ENCODE measurements around the gene RIPPLY1.

DNA sequence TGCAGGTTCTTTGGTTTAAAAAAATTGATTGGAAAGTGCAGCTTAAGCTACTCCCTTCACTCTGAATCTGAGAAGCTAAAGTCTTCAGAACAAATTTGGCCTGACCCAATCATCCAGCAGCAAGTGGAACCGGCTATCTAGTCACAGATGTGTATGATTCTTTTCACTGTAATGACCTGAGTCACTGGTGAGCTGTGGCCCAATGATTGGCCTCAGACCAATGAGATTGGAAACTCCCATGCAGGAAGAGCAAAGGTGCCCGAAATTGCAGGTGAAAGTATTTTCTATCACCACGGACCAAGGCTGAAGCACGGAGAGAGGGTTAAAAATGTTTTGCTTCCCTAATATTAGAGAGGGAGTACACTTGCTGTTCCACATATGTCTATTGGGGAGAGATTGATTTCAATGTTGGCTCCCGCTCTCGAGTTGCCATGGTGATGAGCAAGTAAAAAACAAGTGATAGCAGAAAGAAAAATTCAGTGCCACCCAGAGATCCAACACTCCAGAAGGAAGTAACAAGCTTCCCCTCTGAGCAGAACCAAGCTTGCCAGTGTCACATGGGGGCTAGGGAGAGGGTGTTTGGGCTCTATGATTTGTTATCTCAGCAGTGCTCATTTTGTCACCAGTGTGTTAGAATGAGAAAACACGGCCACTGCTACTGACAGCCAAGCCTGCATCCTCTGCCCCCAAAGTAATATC, 11.2 kb downstream of the RIPPLY1 start:
- no peak for TF ChIP-seq RFX5 (IDR thresholded peaks at IDR 0.05; ENCODE audit: low read length)
- TF ChIP-seq FOXJ3 (CRISPR knock-in tag; IDR thresholded peaks at IDR 0.05), result no peak
- no peak for TF ChIP-seq GABPA (IDR thresholded peaks at IDR 0.05; ENCODE audit: low read depth)
- TF ChIP-seq, protein P1, sequence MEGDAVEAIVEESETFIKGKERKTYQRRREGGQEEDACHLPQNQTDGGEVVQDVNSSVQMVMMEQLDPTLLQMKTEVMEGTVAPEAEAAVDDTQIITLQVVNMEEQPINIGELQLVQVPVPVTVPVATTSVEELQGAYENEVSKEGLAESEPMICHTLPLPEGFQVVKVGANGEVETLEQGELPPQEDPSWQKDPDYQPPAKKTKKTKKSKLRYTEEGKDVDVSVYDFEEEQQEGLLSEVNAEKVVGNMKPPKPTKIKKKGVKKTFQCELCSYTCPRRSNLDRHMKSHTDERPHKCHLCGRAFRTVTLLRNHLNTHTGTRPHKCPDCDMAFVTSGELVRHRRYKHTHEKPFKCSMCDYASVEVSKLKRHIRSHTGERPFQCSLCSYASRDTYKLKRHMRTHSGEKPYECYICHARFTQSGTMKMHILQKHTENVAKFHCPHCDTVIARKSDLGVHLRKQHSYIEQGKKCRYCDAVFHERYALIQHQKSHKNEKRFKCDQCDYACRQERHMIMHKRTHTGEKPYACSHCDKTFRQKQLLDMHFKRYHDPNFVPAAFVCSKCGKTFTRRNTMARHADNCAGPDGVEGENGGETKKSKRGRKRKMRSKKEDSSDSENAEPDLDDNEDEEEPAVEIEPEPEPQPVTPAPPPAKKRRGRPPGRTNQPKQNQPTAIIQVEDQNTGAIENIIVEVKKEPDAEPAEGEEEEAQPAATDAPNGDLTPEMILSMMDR (IDR thresholded peaks at IDR 0.05), result no peak
- TF ChIP-seq, protein P2, sequence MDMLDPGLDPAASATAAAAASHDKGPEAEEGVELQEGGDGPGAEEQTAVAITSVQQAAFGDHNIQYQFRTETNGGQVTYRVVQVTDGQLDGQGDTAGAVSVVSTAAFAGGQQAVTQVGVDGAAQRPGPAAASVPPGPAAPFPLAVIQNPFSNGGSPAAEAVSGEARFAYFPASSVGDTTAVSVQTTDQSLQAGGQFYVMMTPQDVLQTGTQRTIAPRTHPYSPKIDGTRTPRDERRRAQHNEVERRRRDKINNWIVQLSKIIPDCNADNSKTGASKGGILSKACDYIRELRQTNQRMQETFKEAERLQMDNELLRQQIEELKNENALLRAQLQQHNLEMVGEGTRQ (IDR thresholded peaks at IDR 0.05; ENCODE audit: borderline replicate concordance, low read depth, low read length), result no peak
- TF ChIP-seq YY1 (IDR thresholded peaks at IDR 0.05; ENCODE audit: low read depth), result no peak
- no peak for TF ChIP-seq POLR2AphosphoS5 (IDR thresholded peaks at IDR 0.05; ENCODE audit: low read depth, low read length)

Measured in SK-N-SH (cell line).